ENCODE results near the gene CLEC7A.

CLEC7A gene

DNA sequence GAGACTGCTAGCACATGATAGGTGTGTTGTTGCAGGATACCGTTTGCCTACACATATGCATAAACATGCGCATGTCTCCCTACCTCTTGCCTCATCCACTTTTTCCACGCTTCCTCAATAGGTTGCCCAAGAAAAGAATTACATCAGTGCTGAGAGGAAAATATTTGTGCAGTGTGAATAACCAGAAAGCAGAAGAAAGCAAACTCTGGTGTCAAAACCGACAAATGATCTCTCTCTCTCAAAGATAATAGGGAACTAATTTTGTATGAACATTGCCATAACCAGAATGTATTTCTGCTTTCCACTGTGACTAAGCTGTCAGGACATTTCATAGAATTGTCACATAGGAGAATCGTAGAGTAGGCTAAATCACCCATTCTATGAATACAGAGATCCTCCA lies 1.3 kb downstream of the CLEC7A start:
- H3K4me3 ChIP-seq (ENCODE audit: low read depth, low read length), result no peak overlapping the region
- no peak for TF ChIP-seq CTCF (IDR thresholded peaks at IDR 0.05; ENCODE audit: insufficient read depth, low read depth, low read length, missing control alignments)
- DNase-seq (ENCODE audit: low read depth), result no peak

DNA sequence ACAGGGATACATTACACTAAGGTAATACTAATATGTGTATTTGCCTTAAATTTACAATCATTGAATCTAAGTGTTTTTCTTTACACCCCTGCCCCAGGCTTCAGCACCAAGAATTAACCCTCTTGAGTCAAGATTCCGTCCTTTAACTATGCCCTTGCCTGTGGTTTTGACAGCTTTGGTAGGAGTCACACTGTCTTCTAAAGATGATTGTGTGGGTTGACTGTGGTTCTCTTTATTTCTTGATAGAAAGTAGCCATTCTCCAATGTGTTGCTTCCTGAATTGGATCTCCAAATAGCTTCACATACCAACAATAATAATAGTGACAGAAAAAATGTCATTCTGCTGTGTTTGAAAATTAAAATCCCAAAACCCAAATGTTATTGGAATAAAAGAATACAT lies 3.6 kb downstream of the CLEC7A start:
- no peak overlapping the region for H3K4me3 ChIP-seq (ENCODE audit: low read depth, low read length)
- TF ChIP-seq CTCF (IDR thresholded peaks at IDR 0.05; ENCODE audit: insufficient read depth, low read depth, low read length, missing control alignments), result no peak
- no peak for DNase-seq (ENCODE audit: low read depth)

DNA sequence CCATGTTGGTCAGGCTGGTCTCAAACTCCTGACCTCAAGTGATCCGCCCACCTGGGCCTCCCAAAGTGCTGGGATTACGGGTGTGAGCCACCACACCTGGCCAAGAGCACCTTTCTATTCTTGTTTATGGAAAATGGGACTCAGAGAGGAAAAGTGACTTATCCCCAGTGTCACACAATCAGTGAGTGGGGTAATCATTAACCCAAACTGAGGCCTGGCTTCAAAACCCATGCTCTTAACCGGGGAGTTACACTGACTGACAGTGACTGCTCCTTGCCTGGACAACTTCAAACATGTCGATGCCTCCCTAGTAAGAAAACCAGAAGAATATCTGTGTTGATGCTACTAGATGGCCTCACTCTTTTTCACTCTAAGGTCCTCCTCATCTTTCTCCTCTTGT lies 7.3 kb downstream of the CLEC7A start:
- no peak for TF ChIP-seq CTCF (IDR thresholded peaks at IDR 0.05; ENCODE audit: insufficient read depth, low read depth, low read length, missing control alignments)
- no peak overlapping the region for H3K4me3 ChIP-seq (ENCODE audit: low read depth, low read length)
- DNase-seq (ENCODE audit: low read depth), result no peak

DNA sequence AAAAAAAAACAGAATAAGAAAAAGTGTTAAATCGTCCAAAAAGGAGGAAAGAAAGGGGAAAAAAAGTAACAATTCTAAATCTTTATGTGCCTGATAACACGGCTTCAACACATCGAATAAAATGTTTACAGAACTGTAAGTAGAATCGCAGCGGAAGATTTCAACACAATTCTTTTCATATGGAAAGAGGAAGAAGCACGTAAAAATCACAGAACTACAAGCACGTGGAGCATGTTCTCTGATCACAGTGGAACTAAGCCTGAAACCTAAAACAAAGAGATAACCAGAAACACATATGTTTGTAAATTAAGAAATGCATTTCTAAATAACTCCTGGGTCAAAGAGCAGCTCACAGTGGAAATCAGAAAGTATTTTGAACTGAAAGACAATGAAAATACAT lies 8.7 kb downstream of the CLEC7A start:
- no peak for TF ChIP-seq CTCF (IDR thresholded peaks at IDR 0.05; ENCODE audit: insufficient read depth, low read depth, low read length, missing control alignments)
- DNase-seq (ENCODE audit: low read depth), result no peak
- no peak overlapping the region for H3K4me3 ChIP-seq (ENCODE audit: low read depth, low read length)

DNA sequence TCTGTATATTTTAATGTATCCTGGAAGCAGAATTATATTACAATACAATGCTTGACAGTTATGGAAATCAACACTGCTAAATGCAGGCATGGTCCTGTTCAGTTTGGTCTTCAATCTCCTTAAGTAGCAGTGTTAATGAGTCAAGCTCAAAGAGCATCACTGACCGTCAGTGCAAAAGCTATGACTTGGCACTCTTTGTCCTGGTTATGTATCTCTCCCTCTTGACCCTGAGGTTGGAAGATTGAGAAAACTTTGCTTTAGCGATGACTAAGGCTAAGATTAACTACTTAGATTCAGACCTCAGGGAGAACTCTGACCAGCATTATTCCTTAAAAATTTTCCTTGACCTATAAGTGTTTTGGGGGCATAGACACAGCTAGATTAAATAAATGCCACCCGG lies 10.9 kb downstream of the CLEC7A start:
- no peak for TF ChIP-seq CTCF (IDR thresholded peaks at IDR 0.05; ENCODE audit: insufficient read depth, low read depth, low read length, missing control alignments)
- no peak for DNase-seq (ENCODE audit: low read depth)
- no peak overlapping the region for H3K4me3 ChIP-seq (ENCODE audit: low read depth, low read length)

- no peak overlapping the region for H3K4me3 ChIP-seq (ENCODE audit: low read depth, low read length)
- no peak for TF ChIP-seq CTCF (IDR thresholded peaks at IDR 0.05; ENCODE audit: insufficient read depth, low read depth, low read length, missing control alignments)
- no peak for DNase-seq (ENCODE audit: low read depth)
These were observed 14.1 kb downstream of the CLEC7A start for GRCh38 chr12:10115890-10116289.

DNA sequence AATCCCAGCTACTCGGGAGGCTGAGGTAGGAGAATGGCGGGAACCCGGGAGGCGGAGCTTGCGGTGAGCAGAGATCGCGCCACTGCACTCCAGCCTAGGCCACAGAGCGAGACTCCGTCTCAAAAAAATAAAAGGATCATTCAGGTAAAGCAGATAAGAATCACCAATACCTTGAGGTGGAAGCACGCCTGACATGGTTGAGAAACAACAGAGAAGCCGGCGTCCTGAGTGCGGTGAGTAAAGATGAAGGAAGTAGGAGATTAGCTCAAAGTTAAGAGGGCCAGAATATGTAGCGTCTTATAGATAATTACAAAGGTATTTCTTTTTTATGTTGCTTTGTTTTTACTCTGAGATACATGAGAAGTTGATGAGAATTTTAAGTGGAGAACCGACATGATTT lies 14.7 kb downstream of the CLEC7A start:
- TF ChIP-seq CTCF (IDR thresholded peaks at IDR 0.05; ENCODE audit: insufficient read depth, low read depth, low read length, missing control alignments), result no peak
- no peak for DNase-seq (ENCODE audit: low read depth)
- H3K4me3 ChIP-seq (ENCODE audit: low read depth, low read length), result no peak overlapping the region
